RKO (cell line): ENCODE data around the gene PPP2R5C.
"Not testable (repeated sequence)": the region's sequence is repeated elsewhere in the genome, so short reads cannot be mapped to it uniquely, and the experiment has no call there.

Source experiments
- DNase-seq: peaks from one replicate; pipeline ENCODE4 v3.0.0-alpha.2; 2016; ENCODE audit warnings: low spot score

PPP2R5C gene

DNA sequence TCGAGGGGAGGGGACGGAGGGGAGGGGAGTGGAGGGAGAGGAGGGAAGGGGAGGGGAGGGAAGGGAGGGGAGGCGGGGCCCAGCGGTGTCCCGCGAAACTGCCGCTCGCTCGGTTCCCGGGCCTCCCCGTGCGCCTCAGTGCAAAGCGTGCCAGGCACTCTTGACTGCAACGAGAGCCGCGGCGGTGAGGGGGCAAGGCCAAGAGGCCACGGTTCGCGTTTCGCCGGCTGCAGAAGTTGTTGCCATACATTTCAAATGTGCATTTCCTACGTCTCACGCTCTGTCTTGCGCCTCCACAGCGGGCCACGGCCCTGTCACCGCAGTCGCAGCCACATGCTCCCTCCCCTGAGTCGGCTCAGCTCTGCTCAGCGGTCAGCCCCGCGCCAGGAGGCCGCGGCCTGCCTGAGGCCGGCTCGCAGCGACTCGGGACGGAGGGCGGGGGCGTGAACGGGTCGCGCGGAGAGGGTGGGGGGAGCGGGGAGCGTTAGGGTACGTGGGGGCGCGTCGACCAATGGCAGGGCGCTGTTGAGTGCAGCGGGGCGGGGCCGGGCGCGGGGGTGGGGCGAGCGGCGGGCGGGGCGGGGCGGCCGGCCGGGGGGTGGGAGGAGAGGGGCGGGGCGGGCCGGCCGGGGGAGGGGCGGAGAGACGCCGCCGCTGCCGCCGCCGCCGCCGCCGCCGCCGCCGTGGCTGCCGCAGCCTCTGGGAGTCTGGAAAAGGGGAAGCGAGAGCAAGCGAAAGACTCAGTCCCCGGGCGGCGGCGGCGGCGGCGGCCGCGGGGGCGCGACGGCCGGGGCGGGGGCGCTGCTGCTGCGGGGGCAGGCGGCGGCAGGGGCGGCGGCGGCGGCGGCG lies at the start of gene PPP2R5C:
Gene PPP2R5C (plus strand): TSS at position 678 of the 849 bp plus-strand sequence. CDS start 185 bp downstream, outside the sequence.
- peak; percentile 83 for DNase-seq

- DNase-seq = not testable (repeated sequence)
Measured at GRCh38 chr14:101711857-101712233, 49.7 kb upstream of the PPP2R5C start.

DNA sequence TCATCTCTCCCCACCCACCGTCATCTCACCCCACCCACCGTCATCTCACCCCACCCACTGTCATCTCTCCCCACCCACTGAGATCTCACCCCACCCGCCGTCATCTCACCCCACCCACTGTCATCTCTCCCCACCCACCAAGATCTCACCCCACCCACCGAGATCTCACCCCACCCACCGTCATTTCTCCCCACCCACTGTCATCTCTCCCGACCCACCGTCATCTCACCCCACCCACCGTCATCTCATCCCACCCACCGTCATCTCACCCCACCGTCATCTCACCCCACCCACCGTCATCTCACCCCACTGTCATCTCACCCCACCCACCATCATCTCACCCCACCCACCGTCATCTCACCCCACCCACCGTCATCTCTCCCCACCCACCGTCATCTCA lies 49.2 kb upstream of the PPP2R5C start:
- DNase-seq = not testable (repeated sequence)

- DNase-seq = not testable (repeated sequence)
Measured at GRCh38 chr14:101713091-101713490, 48.4 kb upstream of the PPP2R5C start.

- no peak for DNase-seq
Measured at GRCh38 chr14:101713621-101714349, 47.7 kb upstream of the PPP2R5C start.

GRCh38 chr14:101714394-101714793 lies 47.1 kb upstream of the PPP2R5C start:
- no peak for DNase-seq

DNA sequence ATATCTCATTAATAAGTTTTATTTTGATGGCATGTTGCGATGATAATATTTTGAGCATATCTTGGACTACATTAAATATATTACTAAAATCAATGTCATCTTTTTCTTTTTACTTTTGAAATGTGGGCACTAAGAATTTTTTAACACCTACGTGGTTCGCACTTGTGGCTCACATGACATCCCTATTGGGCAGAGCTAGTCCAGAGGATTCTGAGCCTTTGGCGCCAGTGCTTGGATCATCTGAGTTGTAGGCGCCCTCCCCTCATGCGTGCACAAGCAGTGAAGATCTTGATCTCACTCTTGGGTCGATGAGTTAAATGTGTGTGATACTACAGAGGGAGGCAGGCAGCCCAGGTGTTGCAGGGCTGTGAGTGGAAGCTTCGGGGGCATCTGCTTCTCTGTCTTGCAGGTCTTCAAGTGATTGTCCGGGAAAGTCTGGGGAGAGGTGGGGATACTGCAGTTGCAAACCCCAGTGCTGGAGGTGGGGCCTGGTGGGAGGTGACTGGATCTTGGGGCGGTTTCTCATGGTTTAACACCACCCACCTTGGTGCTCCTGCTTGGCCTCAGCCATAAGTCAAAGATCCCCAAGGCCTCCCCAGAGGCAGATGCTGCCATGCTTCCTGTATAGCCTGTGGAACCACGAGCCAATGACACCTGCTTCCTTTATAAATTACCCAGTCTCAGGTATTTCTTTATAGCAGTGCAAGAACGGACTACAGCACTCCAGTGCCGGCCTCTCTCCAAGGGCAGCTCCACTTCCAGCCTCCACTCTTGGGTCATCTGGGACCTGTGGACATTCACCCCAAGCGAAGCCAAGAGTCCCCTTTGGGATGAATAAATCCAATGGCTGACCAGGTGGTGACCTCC lies 46.1 kb upstream of the PPP2R5C start:
- DNase-seq = no peak

DNA sequence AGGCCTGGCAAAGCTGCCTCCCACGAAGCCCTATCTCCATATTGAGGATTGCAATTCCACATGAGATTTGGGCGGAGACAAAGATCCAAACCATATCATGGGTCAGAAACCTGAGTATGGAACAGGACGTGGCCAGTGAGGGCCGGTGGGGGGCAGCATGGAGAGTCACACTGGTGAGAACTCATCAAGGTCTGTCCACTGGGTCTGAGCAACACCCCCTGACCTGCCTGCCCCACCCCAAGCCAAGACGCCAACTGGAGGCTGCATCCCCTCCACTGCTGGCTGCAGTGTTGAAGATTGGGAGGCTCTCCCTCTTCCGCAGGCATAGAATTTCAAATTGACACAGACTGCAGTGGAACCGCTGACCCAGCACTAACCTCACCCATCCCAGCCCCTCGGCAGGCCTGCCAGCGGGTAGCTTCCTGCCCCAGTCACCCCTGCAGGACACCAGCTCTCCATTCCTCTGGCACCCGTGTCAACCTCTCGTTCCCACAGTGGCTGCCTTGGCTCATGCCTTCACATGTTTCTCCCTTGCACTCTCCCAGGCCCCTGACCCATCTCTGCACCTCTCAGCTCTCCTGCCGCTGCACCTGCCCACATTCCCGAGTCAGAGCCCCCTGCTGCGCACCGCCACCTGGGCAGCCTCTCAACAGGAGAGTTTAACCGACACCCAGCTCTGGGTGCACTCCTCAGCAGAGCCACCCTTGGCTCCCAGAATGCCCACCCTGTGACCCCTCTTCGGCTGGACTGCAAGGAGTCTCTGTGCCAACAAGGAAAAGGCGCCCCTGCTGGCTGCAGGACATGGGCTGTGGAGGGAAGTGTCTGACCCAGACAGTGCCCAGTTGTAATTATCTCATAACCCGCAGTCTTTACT lies 45.2 kb upstream of the PPP2R5C start:
- DNase-seq = no peak

DNA sequence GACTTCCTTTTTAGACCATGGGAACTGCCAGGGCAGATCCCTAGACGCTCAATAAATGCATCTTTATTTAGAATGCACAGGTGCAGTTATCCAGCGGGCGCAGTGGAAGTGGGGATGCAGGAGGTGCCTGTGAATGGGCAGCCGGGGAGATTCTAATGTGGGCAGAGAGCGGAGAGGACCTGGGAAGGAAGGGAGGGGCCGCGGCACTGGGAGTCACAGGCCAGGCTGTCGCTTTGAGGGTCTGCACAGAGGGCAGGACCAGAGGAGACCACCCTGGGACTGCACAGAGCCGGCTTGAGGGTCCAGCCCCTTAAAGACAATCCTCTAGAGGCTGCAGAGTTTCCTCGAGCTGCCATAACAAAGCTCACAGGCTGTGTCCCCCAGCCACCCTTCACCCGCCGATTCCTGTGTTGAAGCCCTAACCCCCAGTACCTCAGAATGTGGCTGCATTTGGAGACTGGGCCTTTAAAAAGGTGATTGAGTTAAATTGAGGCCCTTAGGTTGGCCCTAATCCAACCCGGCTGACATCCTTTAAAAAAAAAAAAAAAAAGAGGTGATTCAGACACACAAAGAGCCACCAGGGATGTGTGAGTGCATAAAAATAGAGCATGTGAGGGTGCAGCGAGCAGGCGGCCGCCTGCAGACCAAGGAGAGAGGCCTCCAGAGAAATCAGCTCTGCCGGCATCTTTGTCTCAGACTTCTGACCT lies 44.4 kb upstream of the PPP2R5C start:
- DNase-seq = peak; percentile 29

DNA sequence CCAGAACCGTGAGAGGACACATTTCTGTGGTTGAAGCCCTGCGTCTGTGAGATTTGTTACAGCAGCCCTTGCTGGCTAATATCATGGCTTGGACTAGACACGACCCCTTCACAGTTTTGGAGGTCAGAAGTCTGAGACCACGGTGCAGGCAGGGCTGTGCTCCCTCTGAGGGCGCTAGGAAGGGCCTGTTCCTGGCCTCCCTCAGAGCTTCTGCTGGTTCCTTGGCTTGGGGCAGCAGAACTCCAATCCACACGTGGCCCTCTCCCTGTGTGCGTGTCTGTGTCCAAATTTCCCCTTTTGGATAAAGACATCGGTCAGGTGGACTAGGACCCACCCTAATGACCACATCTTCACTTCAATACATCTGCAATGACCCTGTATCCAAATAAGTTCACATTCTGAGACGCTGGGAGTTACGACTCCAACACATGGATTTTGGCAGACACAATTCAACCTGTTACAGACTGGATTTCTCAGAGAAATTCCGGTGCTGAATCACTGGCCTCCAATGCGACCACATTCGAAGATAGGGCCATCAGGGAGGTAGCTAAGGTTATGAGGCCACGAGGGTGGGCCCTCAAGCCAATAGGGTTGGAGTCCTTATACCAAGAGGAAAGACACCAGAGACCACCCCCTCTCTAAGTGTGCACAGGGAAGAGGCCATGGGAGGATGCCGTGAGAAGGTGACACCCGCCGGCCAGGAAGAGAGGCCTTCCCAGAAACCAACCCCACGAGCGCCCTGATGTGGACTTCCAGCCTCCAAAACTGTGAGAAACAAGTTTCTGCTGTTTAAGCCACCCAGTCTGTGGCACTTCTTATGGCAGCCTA lies 43.6 kb upstream of the PPP2R5C start:
- no peak for DNase-seq

GRCh38 chr14:101719045-101719645 lies 42.4 kb upstream of the PPP2R5C start:
- no peak for DNase-seq

DNA sequence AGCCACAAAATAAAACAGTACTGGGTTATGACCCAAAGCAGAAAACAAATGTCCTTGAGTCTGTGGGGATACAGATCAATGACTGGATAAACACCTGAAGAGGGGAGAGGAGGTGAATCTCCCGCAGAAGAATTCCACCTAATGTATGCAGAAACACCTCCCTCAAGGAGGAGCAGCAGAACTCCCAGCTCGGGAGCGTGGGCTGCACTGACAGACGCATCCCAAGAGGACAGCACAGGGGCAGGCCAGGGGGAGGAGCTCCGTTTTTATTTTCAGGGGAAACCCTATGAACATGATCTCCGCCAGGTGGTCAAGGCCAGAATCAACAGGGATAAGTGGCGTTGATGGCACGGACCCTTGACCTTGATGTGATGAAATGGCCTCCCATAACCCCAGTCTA lies 41.8 kb upstream of the PPP2R5C start:
- no peak for DNase-seq

- DNase-seq = no peak
Measured at GRCh38 chr14:101721111-101721510, 40.4 kb upstream of the PPP2R5C start.

DNA sequence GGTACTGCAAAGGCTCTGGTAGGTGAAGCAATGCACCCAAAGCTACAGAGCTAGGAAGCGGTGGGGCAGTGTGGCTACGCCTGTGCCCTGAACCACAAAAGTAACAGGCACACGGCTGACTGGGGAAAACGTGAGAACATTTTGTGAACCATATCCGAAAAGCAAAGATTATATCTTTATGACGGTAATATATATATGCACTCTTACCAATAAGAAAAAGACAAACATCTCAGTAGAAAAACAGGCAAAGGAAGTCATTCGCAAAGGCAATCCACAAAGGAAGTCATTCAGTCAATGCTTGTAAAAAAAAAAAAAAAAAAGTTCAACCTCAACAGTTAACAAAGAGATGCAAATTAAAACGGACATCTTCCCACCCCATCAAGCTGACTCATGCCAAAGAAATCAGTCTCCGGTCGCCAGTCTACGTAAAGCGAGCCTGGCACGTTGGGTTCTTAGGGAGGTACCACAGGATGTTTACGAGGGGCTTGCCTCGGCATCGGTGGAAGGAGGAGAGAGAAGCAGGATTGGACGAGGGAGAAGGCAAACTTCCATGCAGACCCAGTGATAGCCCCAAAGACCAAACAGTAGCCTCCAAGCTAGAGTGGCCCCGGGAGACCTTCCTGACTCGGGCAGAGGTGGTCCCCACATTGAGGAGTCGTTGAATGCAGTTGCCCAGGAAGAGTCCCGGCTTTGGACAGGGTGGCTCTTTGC lies 39.4 kb upstream of the PPP2R5C start:
- no peak for DNase-seq

DNA sequence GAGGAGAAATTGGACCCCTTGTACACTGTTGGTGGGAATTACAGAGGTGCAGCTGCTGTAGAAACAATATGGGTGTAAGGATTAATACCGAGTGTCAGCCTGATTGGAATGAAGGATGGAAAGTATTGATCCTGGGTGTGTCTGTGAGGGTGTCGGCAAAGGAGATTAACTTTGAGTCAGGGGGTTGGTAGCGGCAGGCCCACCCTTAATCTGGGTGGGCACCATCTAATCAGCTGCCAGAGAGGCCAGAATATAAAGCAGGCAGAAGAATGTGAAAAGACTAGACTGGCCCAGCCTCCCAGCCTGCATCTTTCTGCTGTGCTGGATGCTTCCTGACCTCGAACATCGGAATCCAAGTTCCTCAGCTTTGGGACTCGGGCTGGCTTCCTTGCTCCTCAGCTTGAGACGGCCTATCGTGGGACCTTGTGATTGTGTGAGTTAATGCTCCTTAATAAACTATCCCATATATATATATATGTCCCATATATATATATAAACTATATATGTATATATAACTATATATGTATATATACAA lies 38.4 kb upstream of the PPP2R5C start:
- DNase-seq = no peak

DNA sequence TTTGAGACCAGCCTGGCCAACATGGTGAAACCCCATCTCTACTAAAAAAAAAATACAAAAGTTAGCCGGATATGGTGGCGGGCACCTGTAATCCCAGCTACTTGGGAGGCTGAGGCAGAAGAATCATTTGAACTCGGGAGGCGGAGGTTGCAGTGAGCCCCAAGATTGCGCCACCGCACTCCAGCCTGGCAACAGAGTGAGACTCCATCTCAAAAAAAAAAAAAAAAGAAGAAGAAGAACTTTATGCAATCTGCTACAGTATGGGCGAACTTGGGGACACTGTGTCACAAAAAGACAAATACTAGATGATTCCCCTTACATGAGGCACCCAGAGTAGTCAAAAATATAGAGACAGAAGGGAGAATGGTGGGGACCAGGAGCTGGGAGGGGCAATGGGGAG lies 35.9 kb upstream of the PPP2R5C start:
- not testable (repeated sequence) for DNase-seq

DNA sequence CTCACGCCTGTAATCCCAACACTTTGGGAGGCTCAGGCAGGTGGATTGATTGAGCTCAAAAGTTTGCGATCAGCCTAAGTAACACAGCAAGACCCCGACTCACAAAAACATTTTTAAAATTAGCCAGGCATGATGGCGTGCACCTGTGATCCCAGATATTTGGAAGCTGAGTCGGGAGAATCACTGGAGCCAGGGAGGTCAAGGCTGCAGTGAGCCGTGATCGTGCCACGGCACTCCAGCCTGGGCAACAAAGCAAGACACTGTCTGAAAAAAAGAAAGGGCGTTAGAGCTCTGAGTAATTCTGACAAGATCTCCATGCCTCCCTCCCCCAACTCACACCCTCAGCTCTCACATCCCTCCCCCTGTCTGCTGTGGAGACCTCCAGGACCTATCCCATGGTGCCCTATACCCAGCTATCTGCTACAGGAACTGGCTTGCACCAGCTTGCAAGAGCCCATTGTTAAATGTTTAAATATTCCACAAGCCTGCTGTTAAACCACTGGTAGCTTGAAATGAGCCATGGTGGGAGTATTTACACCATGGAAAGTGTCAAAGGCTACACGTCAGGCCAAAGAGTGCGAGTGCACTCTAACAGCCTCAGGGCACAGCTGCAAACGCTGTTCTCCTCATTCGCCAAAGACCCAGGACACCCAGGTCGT lies 35.1 kb upstream of the PPP2R5C start:
- DNase-seq = no peak

DNA sequence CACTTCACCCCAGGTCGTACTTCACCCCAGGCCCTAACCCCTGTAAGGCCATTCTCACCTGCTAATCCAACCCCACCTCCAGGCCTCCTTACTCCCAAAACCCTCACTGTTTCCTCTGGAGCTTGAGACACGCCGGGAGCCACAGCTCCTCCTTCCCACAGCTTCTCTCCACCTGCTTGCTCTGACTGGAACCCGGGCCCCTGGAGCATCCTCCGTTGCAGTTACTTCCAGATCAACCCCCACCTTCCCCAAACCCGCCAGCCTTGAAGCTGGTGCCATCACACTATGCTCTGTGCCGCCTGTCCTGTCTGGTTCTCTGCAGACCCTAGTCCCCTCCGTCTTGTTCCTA lies 34.6 kb upstream of the PPP2R5C start:
- no peak for DNase-seq
